ENCODE measurements around the gene NDUFA7. TPM values are rescaled to one million over a fixed set of nuclear protein-coding genes. Genes with fewer than 3 reads are reported as not detected.

Gene NDUFA7
- polyA plus RNA-seq, 1 of the 3 experiments (the other 2 are of a cell fraction): 111 TPM

DNA sequence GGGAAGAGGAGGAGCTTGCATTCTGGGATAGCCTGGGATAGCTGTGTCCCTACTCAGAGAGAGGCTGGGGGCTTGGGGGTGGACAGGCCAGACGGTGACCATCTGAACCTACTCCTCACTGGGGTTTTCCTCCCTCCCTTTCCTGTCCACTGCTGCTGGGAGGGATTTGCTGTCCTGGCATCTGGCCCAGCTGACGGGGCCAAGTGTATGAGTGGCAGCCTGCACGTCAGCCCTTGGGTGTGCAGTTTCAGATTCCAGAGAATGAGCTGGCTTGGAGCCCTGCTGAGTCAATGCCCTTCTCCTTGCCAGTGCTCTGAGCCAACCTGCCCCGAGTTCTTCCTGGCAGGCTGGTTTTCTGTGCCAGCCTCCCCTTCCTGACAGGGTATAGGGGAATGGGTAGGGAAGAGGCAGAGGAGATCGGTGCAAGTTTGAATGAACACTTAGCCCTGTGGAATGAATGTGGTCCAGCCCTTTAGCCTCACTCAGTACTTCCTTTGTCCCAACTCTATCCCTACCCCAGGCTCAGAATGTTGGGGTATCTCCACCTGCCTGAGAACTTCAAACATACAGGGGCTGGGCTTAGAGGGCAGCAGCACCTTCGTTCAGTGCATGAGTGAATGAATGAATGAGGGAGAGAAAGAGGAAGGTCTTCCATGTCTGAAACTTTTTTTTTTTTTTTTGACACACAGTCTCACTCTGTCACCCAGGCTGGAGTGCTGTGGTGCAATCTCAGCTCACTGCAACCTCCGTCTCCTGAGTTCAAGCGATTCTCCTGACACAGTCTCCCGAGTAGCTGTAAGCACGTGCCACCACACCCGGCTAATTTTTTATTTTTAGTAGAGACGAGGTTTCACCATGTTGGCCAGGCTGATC is 41.0 kb upstream of the NDUFA7 start:
- Histone ChIP-seq H2AFZ (ENCODE audit: low read depth) (no peak overlapping the region), H3K9me3 (no peaks in the 10 kb centered on the region), H3K9me2 (no peaks in the 10 kb centered on the region), H3K27me3 (ENCODE audit: insufficient read depth) (no peaks in the 10 kb centered on the region), H3K79me2 (ENCODE audit: insufficient read depth) (peaks cover 9% of the 10 kb centered on the region; the same call in 1 of the 2 replicates), H3K36me3 (replicated peaks in 1 of 2; ENCODE audit: control insufficient read depth in 1 of 2, insufficient read depth in 2 of 2, low read length in 1 of 2) (no peaks in the 10 kb centered on the region), H3K27ac (ENCODE audit: low read depth in 2 of 2, low read length in 1 of 2) (peak overlapping the region; percentile 67 to 85), H3K4me2 (peak overlapping the region; percentile 67), H3K4me1 (ENCODE audit: control insufficient read depth in 1 of 2, insufficient read depth in 2 of 2, low read depth in 1 of 2, low read length in 1 of 2) (peaks cover 20 to 30% of the 10 kb centered on the region in 2 experiments; a peak in 3 of 4 replicates), H3F3A (replicated peaks; ENCODE audit: insufficient read depth) (peaks cover 23% of the 10 kb centered on the region), H3K4me3 (ENCODE audit: low read depth in 2 of 2, low read length in 1 of 2) (0 out of 4 replicates have a peak overlapping the region, but pooled peaks of 1 of the 2 experiments have one; percentile 15), H3K9ac (peak overlapping the region; percentile 27; the same call in 1 of the 2 replicates), H4K20me1 (ENCODE audit: insufficient read depth) (no peaks in the 10 kb centered on the region)
- ChIA-PET CTCF (interaction anchor here (0.9 to 2.4 kb wide), 9 partner anchors 9 to 144 kb away, joined by 3 to 22 read pairs (median 3); partner anchors contain the start of gene MARCHF2), POLR2A (interaction anchor here (1.0 kb wide), 1 partner anchor 82 kb away, joined by 4 read pairs; the partner anchor contains the start of gene HNRNPM)
- peak; percentile 84 for DNase-seq
- 45% methylated on average over 12 of the region's 12 CpGs for WGBS (ENCODE audit: low lambda C conversion rate)
- peak; percentile 22; the same call in 1 of the 2 replicates for TF ChIP-seq MEF2A (IDR thresholded peaks at IDR 0.05; ENCODE audit: borderline replicate concordance, low read depth)
- peak; percentile 88; the same call in 1 of the 2 replicates for TF ChIP-seq POLR2AphosphoS5 (IDR thresholded peaks at IDR 0.05; ENCODE audit: low read depth, low read length)
- TF ChIP-seq CHD2 (IDR thresholded peaks at IDR 0.05; ENCODE audit: low read length, partially characterized antibody): peak; percentile 69
- TF ChIP-seq, protein P1, sequence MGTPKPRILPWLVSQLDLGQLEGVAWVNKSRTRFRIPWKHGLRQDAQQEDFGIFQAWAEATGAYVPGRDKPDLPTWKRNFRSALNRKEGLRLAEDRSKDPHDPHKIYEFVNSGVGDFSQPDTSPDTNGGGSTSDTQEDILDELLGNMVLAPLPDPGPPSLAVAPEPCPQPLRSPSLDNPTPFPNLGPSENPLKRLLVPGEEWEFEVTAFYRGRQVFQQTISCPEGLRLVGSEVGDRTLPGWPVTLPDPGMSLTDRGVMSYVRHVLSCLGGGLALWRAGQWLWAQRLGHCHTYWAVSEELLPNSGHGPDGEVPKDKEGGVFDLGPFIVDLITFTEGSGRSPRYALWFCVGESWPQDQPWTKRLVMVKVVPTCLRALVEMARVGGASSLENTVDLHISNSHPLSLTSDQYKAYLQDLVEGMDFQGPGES (IDR thresholded peaks at IDR 0.05; ENCODE audit: low read depth, low read length): no peak
- peak; percentile 58 to 79; a peak in 3 of 4 replicates for TF ChIP-seq EP300 (IDR thresholded peaks at IDR 0.05; ENCODE audit: borderline replicate concordance in 1 of 2, low read depth in 1 of 2, low read length in 1 of 2)
- no peak for TF ChIP-seq GATA2 (CRISPR knock-in tag; IDR thresholded peaks at IDR 0.05)
- TF ChIP-seq SIN3A (IDR thresholded peaks at IDR 0.05; ENCODE audit: borderline replicate concordance, low read depth, low read length): peak; percentile 83; the same call in 1 of the 2 replicates
- TF ChIP-seq, protein P2, sequence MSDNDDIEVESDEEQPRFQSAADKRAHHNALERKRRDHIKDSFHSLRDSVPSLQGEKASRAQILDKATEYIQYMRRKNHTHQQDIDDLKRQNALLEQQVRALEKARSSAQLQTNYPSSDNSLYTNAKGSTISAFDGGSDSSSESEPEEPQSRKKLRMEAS (IDR thresholded peaks at IDR 0.05; ENCODE audit: low read depth): peak; percentile 75
- peak; percentile 90; the same call in 1 of the 2 replicates for TF ChIP-seq JUND (IDR thresholded peaks at IDR 0.05)
- TF ChIP-seq RAD21 (IDR thresholded peaks at IDR 0.05; ENCODE audit: low read length): 0 out of 2 replicates have a peak, but pooled peaks have one; percentile 21
- peak; percentile 93 for TF ChIP-seq FOSL2 (IDR thresholded peaks at IDR 0.05; ENCODE audit: borderline replicate concordance, low read depth)
- TF ChIP-seq FOXM1 (IDR thresholded peaks at IDR 0.05; ENCODE audit: low read depth): no peak
- 0 out of 2 replicates have a peak, but pooled peaks have one; percentile 43 for TF ChIP-seq RCOR1 (IDR thresholded peaks at IDR 0.05; ENCODE audit: low read length)
- TF ChIP-seq, protein P3, sequence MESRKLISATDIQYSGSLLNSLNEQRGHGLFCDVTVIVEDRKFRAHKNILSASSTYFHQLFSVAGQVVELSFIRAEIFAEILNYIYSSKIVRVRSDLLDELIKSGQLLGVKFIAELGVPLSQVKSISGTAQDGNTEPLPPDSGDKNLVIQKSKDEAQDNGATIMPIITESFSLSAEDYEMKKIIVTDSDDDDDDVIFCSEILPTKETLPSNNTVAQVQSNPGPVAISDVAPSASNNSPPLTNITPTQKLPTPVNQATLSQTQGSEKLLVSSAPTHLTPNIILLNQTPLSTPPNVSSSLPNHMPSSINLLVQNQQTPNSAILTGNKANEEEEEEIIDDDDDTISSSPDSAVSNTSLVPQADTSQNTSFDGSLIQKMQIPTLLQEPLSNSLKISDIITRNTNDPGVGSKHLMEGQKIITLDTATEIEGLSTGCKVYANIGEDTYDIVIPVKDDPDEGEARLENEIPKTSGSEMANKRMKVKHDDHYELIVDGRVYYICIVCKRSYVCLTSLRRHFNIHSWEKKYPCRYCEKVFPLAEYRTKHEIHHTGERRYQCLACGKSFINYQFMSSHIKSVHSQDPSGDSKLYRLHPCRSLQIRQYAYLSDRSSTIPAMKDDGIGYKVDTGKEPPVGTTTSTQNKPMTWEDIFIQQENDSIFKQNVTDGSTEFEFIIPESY (IDR thresholded peaks at IDR 0.05; ENCODE audit: borderline replicate concordance, low read depth): peak; percentile 86
- TF ChIP-seq, protein P4, sequence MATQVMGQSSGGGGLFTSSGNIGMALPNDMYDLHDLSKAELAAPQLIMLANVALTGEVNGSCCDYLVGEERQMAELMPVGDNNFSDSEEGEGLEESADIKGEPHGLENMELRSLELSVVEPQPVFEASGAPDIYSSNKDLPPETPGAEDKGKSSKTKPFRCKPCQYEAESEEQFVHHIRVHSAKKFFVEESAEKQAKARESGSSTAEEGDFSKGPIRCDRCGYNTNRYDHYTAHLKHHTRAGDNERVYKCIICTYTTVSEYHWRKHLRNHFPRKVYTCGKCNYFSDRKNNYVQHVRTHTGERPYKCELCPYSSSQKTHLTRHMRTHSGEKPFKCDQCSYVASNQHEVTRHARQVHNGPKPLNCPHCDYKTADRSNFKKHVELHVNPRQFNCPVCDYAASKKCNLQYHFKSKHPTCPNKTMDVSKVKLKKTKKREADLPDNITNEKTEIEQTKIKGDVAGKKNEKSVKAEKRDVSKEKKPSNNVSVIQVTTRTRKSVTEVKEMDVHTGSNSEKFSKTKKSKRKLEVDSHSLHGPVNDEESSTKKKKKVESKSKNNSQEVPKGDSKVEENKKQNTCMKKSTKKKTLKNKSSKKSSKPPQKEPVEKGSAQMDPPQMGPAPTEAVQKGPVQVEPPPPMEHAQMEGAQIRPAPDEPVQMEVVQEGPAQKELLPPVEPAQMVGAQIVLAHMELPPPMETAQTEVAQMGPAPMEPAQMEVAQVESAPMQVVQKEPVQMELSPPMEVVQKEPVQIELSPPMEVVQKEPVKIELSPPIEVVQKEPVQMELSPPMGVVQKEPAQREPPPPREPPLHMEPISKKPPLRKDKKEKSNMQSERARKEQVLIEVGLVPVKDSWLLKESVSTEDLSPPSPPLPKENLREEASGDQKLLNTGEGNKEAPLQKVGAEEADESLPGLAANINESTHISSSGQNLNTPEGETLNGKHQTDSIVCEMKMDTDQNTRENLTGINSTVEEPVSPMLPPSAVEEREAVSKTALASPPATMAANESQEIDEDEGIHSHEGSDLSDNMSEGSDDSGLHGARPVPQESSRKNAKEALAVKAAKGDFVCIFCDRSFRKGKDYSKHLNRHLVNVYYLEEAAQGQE (IDR thresholded peaks at IDR 0.05; ENCODE audit: low read depth, low read length): peak; percentile 57; the same call in 1 of the 2 replicates
- peak; percentile 84 for TF ChIP-seq TEAD4 (IDR thresholded peaks at IDR 0.05; ENCODE audit: borderline replicate concordance, insufficient read depth)
- TF ChIP-seq NRF1 (IDR thresholded peaks at IDR 0.05; ENCODE audit: low read depth, low read length): no peak
- peak; percentile 33; the same call in 1 of the 2 replicates for TF ChIP-seq GABPA (IDR thresholded peaks at IDR 0.05; ENCODE audit: low read depth)
- TF ChIP-seq RXRA (IDR thresholded peaks at IDR 0.05; ENCODE audit: borderline replicate concordance, low read depth): peak; percentile 97
- TF ChIP-seq, protein P5, sequence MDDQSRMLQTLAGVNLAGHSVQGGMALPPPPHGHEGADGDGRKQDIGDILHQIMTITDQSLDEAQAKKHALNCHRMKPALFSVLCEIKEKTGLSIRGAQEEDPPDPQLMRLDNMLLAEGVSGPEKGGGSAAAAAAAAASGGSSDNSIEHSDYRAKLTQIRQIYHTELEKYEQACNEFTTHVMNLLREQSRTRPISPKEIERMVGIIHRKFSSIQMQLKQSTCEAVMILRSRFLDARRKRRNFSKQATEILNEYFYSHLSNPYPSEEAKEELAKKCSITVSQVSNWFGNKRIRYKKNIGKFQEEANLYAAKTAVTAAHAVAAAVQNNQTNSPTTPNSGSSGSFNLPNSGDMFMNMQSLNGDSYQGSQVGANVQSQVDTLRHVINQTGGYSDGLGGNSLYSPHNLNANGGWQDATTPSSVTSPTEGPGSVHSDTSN (IDR thresholded peaks at IDR 0.05): peak; percentile 98
- no peak for TF ChIP-seq EZH2phosphoT487 (IDR thresholded peaks at IDR 0.05; ENCODE audit: borderline replicate concordance, low read depth)
- TF ChIP-seq TCF12 (IDR thresholded peaks at IDR 0.05): peak; percentile 92
- TF ChIP-seq SMC3 (IDR thresholded peaks at IDR 0.05; ENCODE audit: low read depth, low read length): no peak
- TF ChIP-seq NFIC (IDR thresholded peaks at IDR 0.05; ENCODE audit: borderline replicate concordance): peak; percentile 100
